M059J (cell line): ENCODE measurements around the gene ABCG1. TPM values are rescaled to one million over a fixed set of nuclear protein-coding genes. Genes with fewer than 3 reads are reported as not detected.
"Not testable (repeated sequence)": the region's sequence is repeated elsewhere in the genome, so short reads cannot be mapped to it uniquely, and the experiment has no call there.

Source experiments
- DNase-seq: peaks from one replicate; pipeline ENCODE4 v3.0.0-alpha.2; 2012; ENCODE audit warnings: low read depth
- total RNA-seq: library from RNA; depleted of rRNA; stranded (reverse); fragments of >200 nt; shearing (Covaris generic); gene quantifications from 2 replicates; pipeline ENCODE4 v1.2.3, GENCODE V29; 2014

ABCG1 gene
- total RNA-seq, 1 experiment from 2014 or later = not detected

GRCh38 chr21:42291003-42291750 is 72.2 kb downstream of the ABCG1 start:
- no peak for DNase-seq

GRCh38 chr21:42291751-42292562 is 73.0 kb downstream of the ABCG1 start:
- DNase-seq = no peak

- DNase-seq = not testable (repeated sequence)
These were observed 73.7 kb downstream of the ABCG1 start for GRCh38 chr21:42292563-42293142.

- DNase-seq = no peak
These were observed 74.8 kb downstream of the ABCG1 start for GRCh38 chr21:42293649-42294272.

GRCh38 chr21:42294273-42294880 is 75.4 kb downstream of the ABCG1 start:
- no peak for DNase-seq

- DNase-seq = no peak
These were observed 76.9 kb downstream of the ABCG1 start for GRCh38 chr21:42295845-42296244.

- DNase-seq = no peak
These were observed 77.6 kb downstream of the ABCG1 start for GRCh38 chr21:42296501-42296900.

- no peak for DNase-seq
These were observed 78.4 kb downstream of the ABCG1 start for GRCh38 chr21:42297377-42297776.

- no peak for DNase-seq
These were observed 79.3 kb downstream of the ABCG1 start for GRCh38 chr21:42298237-42298636.

GRCh38 chr21:42298657-42299056 is 79.7 kb downstream of the ABCG1 start:
- DNase-seq = no peak

GRCh38 chr21:42299324-42300044 is 80.5 kb downstream of the ABCG1 start:
- DNase-seq = no peak

GRCh38 chr21:42300045-42300583 is 81.2 kb downstream of the ABCG1 start:
- no peak for DNase-seq

GRCh38 chr21:42300956-42301355 is 82.0 kb downstream of the ABCG1 start:
- no peak for DNase-seq

GRCh38 chr21:42301371-42302075 is 82.6 kb downstream of the ABCG1 start:
- no peak for DNase-seq

GRCh38 chr21:42302076-42302650 is 83.2 kb downstream of the ABCG1 start:
- DNase-seq = no peak

- DNase-seq = no peak
These were observed 83.9 kb downstream of the ABCG1 start for GRCh38 chr21:42302794-42303193.

GRCh38 chr21:42303443-42303842 is 84.5 kb downstream of the ABCG1 start:
- DNase-seq = no peak

GRCh38 chr21:42304556-42305454 is 85.9 kb downstream of the ABCG1 start:
- DNase-seq = no peak

GRCh38 chr21:42305707-42306147 is 86.8 kb downstream of the ABCG1 start:
- DNase-seq = no peak
